K562 (cell line): Measurements from ENCODE around the gene LRP10. TPM values are rescaled to one million over a fixed set of nuclear protein-coding genes. Genes with fewer than 3 reads are reported as not detected.

Experiments
- ARHGAP35 ChIP-seq: fragments of 450-650 bp; IDR thresholded peaks from 2 replicates; pipeline ENCODE4 v1.6.1; 2018; ENCODE audit not compliant: partially characterized antibody
- ARNT ChIP-seq, 2 experiments: fragments of 450-650 bp; IDR thresholded peaks; 2 replicates each; pipeline ENCODE4 v1.6.1; 2016; ENCODE audit warnings: mild to moderate bottlenecking in 1 of 2
- C11orf30 ChIP-seq: fragments of 450-650 bp; IDR thresholded peaks from 2 replicates; pipeline ENCODE4 v1.6.1; 2016; ENCODE audit warnings: low read depth, mild to moderate bottlenecking
- CHCHD3 ChIP-seq: fragments of 250-450 bp; sonication (Bioruptor Pico); IDR thresholded peaks from 2 replicates; pipeline ENCODE4 v2.1.2; 2022; ENCODE audit warnings: mild to moderate bottlenecking
- EZH2 ChIP-seq: IDR thresholded peaks from 2 replicates; pipeline ENCODE4 v1.6.1; 2012; ENCODE audit warnings: low read depth, mild to moderate bottlenecking, inconsistent platforms, low read length, borderline replicate concordance
- MAFK ChIP-seq: IDR thresholded peaks from 2 replicates; pipeline ENCODE4 v1.6.1; 2011; ENCODE audit warnings: low read length, improper control_type of control experiment
- MED1 ChIP-seq: sonication (generic); formaldehyde crosslinking; IDR thresholded peaks from 2 replicates; pipeline ENCODE4 v1.8.1; 2023; ENCODE audit warnings: missing genetic modification reagents, borderline replicate concordance
- POLR2B ChIP-seq: fragments of 450-650 bp; IDR thresholded peaks from 2 replicates; pipeline ENCODE4 v1.6.1; 2018; ENCODE audit warnings: low read depth; ENCODE audit not compliant: partially characterized antibody
- PTBP1 ChIP-seq: fragments of 200-400 bp; formaldehyde crosslinking; IDR thresholded peaks from 2 replicates; pipeline ENCODE4 v1.6.1; 2017; ENCODE audit warnings: low read depth, low read length
- SPI1 ChIP-seq: IDR thresholded peaks from 2 replicates; pipeline ENCODE4 v1.6.1; 2011; ENCODE audit warnings: low read depth, low read length, control low read depth, borderline replicate concordance
- XRCC3 ChIP-seq: fragments of 450-650 bp; IDR thresholded peaks from 2 replicates; pipeline ENCODE4 v1.6.1; 2017; ENCODE audit warnings: mild to moderate bottlenecking, moderate library complexity
- ZNF408 ChIP-seq: fragments of 250-450 bp; sonication (Bioruptor Pico); IDR thresholded peaks from 2 replicates; pipeline ENCODE4 v1.4.0; 2020; ENCODE audit warnings: low read depth, mild to moderate bottlenecking, moderate library complexity
- ZNF583 ChIP-seq: fragments of 250-450 bp; sonication (Bioruptor Pico); IDR thresholded peaks from 2 replicates; pipeline ENCODE4 v1.4.0; 2020
- ZNF589 ChIP-seq: fragments of 200-800 bp; sonication (Bioruptor generic); IDR thresholded peaks from 2 replicates; pipeline ENCODE4 v1.6.1; 2016; ENCODE audit warnings: low read depth, missing genetic modification characterization, missing compliant biosample characterization
- ZNF717 ChIP-seq: fragments of 250-450 bp; sonication (Bioruptor Pico); IDR thresholded peaks from 2 replicates; pipeline ENCODE4 v1.5.0; 2021
- polyA plus RNA-seq, 8 experiments: library from polyadenylated mRNA; depleted of rRNA in 4 of 8; stranded (reverse) in 5 of 8; unstranded in 3 of 8; fragments of >200 nt; fragmentation: Nextera tagmentation in 2 of 8; fragmentation: Illumina TruSeq in 1 of 8; extraction: Ambion mirVana in 2 of 8; extraction: Trizol in 1 of 8; gene quantifications; 2 replicates each; pipeline versions ENCODE4 v1.2.1 to v1.2.3, GENCODE V29; 2011 to 2014; ENCODE audit warnings: inconsistent platforms in 1 of 8, missing spikeins in 1 of 8
- total RNA-seq, 7 experiments: library from RNA; depleted of rRNA in 6 of 7; stranded (reverse); fragments of >200 nt in 6 of 7; fragmentation: Illumina TruSeq in 2 of 7; extraction: Trizol in 2 of 7; gene quantifications; 2 replicates each; pipeline versions ENCODE4 v1.2.1 to v1.2.3, GENCODE V29; 2011 to 2021; ENCODE audit warnings: low replicate concordance in 1 of 7
- TF ChIP-seq, protein P1 (sequence below): fragments of 250-450 bp; sonication (Bioruptor Pico); IDR thresholded peaks from 2 replicates; pipeline ENCODE4 v1.8.0; 2022; ENCODE audit warnings: inconsistent platforms
- TF ChIP-seq, protein P2 (sequence below): sonication (generic); formaldehyde crosslinking; IDR thresholded peaks from 2 replicates; pipeline ENCODE4 v1.8.0; 2022; ENCODE audit warnings: mild to moderate bottlenecking, missing genetic modification reagents
- TF ChIP-seq, protein P3 (sequence below): conservative IDR thresholded peaks from 2 replicates; pipeline ENCODE4 v1.6.1; 2011; ENCODE audit warnings: low read depth, mild to moderate bottlenecking, low read length; ENCODE audit not compliant: control insufficient read depth
- TF ChIP-seq, protein P4 (sequence below): fragments of 250-450 bp; sonication (Bioruptor Pico); IDR thresholded peaks from 2 replicates; pipeline ENCODE4 v1.9.0; 2021; ENCODE audit warnings: mild to moderate bottlenecking
- TF ChIP-seq, protein P5 (sequence below): fragments of 250-450 bp; sonication (Bioruptor Pico); IDR thresholded peaks from 2 replicates; pipeline ENCODE4 v1.5.1; 2021; ENCODE audit warnings: mild to moderate bottlenecking

Gene LRP10
- total and polyA plus RNA-seq, 9 of the 15 experiments (the other 6 are each of a cell fraction or from before 2014, with no cell fraction given): 1.3 to 45.5 (median 10.9) TPM

DNA sequence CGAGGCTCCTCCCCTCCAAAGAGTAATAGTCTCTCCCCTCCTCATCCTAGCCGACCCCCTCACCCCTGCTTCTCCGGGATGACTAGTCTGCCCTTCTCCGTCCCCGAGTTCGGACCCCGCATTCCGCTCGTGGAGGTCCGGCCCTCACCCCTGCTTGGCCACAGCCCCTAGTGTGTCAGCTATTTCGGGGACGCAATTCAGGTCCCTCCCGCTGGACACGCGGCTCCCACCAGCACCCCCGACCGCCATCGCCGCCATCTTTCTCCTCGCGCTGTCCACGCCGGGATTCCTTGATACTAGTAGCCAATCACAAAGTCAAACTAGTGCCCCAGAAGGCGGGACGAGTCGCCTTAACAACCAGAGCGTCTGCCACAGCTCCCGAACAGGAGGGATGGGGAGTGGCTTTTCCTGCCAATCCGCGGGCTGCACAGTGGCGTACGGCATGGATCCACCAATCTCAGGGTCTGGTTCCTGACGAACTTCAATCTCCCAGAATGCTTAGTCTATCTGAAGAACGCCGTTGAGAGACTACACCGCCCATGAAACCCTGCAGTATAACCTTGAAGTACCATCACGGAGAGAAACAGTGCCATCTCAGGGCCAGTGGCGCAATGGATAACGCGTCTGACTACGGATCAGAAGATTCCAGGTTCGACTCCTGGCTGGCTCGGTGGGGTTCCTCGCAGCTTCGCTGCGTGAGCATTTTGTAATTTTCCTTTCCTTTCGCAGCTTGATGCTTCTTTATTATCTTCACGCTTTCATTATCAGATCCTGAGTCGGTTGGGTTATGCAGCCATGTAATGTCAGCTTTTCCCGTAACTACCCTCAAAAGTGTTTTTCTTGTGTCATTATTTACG is 57.8 kb downstream of the LRP10 start, which contains the start of gene PRMT5 (continued):
- TF ChIP-seq, protein P1, sequence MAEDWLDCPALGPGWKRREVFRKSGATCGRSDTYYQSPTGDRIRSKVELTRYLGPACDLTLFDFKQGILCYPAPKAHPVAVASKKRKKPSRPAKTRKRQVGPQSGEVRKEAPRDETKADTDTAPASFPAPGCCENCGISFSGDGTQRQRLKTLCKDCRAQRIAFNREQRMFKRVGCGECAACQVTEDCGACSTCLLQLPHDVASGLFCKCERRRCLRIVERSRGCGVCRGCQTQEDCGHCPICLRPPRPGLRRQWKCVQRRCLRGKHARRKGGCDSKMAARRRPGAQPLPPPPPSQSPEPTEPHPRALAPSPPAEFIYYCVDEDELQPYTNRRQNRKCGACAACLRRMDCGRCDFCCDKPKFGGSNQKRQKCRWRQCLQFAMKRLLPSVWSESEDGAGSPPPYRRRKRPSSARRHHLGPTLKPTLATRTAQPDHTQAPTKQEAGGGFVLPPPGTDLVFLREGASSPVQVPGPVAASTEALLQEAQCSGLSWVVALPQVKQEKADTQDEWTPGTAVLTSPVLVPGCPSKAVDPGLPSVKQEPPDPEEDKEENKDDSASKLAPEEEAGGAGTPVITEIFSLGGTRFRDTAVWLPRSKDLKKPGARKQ: no peak
- TF ChIP-seq ARNT (IDR thresholded peaks at IDR 0.05): no peak; a peak in 1 of 4 replicates
- no peak for TF ChIP-seq CHCHD3 (CRISPR knock-in tag)
- no peak for TF ChIP-seq ARHGAP35
- TF ChIP-seq ZNF589 (CRISPR knock-in tag): no peak
- no peak for TF ChIP-seq EZH2
- peak; percentile 96 for TF ChIP-seq POLR2B
- TF ChIP-seq, protein P2, sequence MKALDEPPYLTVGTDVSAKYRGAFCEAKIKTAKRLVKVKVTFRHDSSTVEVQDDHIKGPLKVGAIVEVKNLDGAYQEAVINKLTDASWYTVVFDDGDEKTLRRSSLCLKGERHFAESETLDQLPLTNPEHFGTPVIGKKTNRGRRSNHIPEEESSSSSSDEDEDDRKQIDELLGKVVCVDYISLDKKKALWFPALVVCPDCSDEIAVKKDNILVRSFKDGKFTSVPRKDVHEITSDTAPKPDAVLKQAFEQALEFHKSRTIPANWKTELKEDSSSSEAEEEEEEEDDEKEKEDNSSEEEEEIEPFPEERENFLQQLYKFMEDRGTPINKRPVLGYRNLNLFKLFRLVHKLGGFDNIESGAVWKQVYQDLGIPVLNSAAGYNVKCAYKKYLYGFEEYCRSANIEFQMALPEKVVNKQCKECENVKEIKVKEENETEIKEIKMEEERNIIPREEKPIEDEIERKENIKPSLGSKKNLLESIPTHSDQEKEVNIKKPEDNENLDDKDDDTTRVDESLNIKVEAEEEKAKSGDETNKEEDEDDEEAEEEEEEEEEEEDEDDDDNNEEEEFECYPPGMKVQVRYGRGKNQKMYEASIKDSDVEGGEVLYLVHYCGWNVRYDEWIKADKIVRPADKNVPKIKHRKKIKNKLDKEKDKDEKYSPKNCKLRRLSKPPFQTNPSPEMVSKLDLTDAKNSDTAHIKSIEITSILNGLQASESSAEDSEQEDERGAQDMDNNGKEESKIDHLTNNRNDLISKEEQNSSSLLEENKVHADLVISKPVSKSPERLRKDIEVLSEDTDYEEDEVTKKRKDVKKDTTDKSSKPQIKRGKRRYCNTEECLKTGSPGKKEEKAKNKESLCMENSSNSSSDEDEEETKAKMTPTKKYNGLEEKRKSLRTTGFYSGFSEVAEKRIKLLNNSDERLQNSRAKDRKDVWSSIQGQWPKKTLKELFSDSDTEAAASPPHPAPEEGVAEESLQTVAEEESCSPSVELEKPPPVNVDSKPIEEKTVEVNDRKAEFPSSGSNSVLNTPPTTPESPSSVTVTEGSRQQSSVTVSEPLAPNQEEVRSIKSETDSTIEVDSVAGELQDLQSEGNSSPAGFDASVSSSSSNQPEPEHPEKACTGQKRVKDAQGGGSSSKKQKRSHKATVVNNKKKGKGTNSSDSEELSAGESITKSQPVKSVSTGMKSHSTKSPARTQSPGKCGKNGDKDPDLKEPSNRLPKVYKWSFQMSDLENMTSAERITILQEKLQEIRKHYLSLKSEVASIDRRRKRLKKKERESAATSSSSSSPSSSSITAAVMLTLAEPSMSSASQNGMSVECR: peak; percentile 87
- TF ChIP-seq, protein P3, sequence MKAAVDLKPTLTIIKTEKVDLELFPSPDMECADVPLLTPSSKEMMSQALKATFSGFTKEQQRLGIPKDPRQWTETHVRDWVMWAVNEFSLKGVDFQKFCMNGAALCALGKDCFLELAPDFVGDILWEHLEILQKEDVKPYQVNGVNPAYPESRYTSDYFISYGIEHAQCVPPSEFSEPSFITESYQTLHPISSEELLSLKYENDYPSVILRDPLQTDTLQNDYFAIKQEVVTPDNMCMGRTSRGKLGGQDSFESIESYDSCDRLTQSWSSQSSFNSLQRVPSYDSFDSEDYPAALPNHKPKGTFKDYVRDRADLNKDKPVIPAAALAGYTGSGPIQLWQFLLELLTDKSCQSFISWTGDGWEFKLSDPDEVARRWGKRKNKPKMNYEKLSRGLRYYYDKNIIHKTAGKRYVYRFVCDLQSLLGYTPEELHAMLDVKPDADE: peak; percentile 95
- no peak for TF ChIP-seq ZNF717 (CRISPR knock-in tag)
- TF ChIP-seq MAFK: no peak
- TF ChIP-seq, protein P4, sequence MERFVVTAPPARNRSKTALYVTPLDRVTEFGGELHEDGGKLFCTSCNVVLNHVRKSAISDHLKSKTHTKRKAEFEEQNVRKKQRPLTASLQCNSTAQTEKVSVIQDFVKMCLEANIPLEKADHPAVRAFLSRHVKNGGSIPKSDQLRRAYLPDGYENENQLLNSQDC (CRISPR knock-in tag): peak; percentile 56; the same call in 1 of the 2 replicates
- no peak for TF ChIP-seq ZNF408 (CRISPR knock-in tag)
- no peak for TF ChIP-seq SPI1
- TF ChIP-seq MED1 (CRISPR knock-in tag): no peak
- TF ChIP-seq PTBP1: no peak
- peak; percentile 35; the same call in 1 of the 2 replicates for TF ChIP-seq ZNF583 (CRISPR knock-in tag)
- TF ChIP-seq, protein P5, sequence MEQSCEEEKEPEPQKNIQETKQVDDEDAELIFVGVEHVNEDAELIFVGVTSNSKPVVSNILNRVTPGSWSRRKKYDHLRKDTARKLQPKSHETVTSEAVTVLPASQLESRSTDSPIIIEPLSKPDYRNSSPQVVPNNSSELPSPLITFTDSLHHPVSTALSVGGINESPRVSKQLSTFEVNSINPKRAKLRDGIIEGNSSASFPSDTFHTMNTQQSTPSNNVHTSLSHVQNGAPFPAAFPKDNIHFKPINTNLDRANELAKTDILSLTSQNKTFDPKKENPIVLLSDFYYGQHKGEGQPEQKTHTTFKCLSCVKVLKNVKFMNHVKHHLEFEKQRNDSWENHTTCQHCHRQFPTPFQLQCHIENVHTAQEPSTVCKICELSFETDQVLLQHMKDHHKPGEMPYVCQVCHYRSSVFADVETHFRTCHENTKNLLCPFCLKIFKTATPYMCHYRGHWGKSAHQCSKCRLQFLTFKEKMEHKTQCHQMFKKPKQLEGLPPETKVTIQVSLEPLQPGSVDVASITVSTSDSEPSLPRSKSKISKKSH (CRISPR knock-in tag): no peak
- TF ChIP-seq XRCC3: no peak
- TF ChIP-seq C11orf30: peak; percentile 79; the same call in 1 of the 2 replicates
